Embryonic facial prominence (tissue), 1 donor: Measurements from ENCODE around the gene PAQR7.
A peak's percentile ranks its signal among the peaks of the same experiment; 100 is the strongest.

Experiments
- DNase-seq: peaks from one replicate; pipeline ENCODE4 v3.0.0-alpha.2; 2016; ENCODE audit errors: extremely low spot score

The PAQR7 gene

DNA sequence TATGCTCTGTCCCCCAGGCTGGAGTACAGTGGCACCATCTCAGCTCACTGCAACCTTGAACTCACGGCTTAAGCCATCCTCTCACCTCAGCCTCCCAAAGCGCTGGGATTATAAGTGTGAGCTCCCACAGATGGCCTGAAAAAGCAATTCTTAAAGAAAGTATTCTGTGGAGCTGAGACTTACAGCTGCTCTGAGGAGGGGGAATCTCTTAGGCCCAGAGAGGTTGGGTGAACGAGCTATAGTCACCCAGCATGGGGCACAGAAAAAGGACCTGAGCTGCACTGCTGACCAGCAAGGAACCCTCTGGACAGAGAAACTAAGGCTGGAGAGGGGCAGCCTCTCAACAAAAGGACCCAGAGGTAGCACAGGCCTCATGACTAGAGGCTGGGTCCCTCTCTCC lies 1.3 kb downstream of the PAQR7 start:
- DNase-seq: no peak

DNA sequence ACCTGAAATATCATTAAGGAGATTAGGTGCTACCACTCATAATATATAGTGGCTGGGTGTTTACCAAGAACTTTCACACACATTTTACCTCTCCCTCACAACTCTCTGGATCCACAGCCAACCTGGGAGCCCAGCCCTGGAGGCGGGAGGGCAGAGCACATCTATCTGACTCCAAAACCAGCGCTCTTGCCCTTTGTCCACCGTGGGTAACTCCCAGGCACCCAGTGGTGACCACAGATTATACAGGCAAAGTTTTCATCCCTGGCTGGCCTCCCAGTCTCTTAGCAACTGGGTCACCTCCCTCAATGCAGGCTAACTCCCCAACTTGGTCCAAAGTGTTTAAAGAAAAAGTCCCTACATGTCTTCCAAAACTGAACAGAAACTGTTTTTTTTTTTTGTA lies 2.4 kb downstream of the PAQR7 start:
- no peak for DNase-seq

GRCh38 chr1:25872713-25873112 lies 2.8 kb downstream of the PAQR7 start:
- no peak for DNase-seq

DNA sequence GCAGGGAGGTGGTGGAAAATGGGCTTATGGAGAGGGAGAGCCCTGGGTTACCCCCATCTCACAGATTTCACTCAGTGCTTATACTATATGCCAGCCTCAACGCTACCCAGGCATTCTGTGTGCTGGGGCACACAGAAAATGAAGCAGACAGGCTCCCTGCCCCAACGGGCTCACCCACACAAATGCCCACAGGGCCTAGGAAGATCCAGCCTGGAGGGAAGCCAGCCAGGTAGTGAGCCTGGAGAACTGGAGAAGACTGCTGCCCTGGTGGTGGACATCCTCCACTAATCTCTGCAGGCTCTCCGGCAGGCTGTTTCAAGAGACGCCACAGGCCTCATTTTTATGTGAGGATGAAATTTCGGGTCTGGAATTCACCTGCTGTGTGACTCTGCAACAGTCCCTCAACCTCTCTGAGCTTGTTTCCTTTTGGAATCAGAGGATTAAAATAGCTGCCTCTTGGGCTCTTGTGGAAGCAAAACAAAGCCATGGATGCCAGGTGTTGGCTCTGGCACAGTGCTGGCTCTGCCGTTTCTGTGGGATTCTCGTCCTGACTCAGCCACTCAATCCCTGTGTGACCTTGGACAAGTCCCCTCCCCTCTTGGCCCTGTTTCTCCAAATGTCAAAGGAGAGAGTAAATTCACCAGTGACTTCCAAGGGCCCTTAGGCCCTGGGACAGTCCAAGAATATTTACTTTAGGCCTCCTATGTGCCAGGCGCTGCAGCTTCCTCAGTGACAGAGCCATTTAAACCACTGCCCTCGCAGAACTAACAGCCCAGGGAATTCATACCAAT lies 3.6 kb downstream of the PAQR7 start:
- no peak for DNase-seq

DNA sequence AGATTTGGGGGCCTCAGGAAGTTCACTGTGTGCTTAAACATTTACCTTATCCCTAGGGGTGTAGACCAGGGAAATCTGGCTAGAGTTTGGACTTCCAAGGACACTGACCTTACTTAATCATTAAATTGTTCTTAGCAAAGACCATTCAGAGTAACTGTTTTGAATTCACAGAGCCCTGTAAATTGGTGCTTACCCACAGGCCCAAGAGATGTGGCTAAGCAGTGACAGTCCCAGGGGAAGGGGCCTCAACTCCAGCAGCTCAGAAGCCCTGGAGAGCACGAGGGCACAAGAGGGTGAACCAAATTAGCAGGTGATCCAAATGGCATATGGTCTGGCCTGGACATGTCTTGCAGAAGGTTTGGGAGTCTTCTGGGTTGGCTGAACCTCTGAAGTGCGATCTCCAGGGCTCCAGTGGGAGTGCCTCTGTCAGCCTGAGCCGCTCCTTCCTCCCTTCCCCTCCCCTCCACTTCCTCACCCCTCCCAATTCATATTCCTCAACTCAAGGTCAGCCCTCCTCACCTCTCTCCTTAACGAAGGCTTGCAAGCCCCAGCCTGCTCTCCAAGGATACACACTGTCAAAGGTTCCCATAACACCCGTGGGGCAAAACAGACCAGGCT lies 4.3 kb downstream of the PAQR7 start:
- DNase-seq: no peak

GRCh38 chr1:25870614-25871013 lies 4.9 kb downstream of the PAQR7 start:
- DNase-seq: no peak

- DNase-seq: no peak
Measured at GRCh38 chr1:25869909-25870606, 5.5 kb downstream of the PAQR7 start.

DNA sequence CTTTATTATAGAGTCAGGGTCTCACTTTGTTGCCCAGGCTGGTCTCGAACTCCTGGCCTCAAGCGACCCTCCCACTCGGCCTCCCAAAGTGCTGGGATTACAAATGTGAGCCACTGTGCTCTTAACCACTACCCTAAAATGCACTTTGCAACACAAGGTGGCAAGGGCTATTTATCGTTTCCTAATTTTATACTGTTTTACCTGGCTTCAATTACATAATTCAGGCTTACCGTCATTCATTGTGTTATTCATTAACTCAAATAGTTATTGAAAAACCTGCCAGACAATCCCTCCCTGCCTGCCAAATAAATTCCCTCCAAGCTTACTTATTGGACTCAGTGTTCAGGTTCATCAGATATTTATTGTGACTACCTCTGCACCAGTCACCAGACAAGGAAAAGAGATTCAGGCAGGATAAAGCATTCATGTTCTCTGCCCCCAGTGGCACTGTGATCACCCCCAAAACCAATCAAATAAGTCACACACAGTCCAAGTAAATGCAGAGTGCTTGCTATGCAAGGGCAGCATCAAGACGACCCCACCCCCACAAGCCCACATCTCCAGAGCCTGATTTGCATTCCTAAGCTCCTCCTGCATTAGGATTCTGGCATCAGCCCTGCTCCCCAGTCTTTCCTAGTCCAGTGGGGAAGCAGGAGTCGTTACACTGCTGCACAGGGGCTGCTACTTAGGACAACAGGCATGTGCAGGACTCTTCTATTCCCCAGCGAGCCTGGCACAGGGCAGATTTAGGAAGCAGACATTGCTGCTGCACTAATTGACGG lies 8.1 kb downstream of the PAQR7 start:
- no peak for DNase-seq

- DNase-seq: no peak
Measured at GRCh38 chr1:25866288-25866687, 9.2 kb downstream of the PAQR7 start.

GRCh38 chr1:25864434-25864833 lies 11.1 kb downstream of the PAQR7 start:
- DNase-seq: no peak

GRCh38 chr1:25863486-25864262 lies 11.8 kb downstream of the PAQR7 start:
- no peak for DNase-seq

DNA sequence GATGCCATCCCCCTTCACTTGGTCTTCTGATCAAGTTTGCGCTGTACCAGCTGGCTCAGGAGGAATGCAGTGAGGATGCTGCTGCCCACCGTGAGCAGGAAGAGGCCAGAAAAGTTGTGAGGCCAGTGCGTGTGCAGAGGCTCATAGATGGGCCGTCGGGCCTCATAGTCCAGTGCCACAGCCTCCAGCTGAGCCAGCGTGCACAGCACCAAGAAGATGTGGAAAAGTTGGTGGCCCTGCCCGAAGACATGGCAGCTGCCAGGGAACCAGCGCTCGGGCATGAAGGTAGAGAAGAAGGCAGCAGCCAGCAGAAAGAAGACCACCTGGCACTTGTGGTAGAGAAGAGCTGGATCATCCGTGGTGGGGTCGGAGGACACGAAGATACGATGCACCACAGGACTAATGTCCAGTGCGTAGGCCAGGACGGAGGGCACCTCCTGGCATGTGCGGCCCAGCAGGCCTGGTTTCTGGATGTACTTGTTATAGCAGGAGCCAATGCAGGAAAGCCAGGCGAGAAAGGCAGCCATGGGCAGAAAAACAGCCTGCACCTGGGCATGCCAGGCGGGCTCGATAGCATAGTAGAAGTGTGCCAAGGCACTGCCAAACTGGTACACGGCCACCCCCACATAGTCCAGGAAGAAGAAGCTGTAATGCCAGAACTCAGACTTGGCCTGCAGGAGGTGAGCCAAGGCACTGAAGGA lies 12.6 kb downstream of the PAQR7 start:
- no peak for DNase-seq

GRCh38 chr1:25861316-25862286 lies 13.9 kb downstream of the PAQR7 start:
- no peak for DNase-seq

DNA sequence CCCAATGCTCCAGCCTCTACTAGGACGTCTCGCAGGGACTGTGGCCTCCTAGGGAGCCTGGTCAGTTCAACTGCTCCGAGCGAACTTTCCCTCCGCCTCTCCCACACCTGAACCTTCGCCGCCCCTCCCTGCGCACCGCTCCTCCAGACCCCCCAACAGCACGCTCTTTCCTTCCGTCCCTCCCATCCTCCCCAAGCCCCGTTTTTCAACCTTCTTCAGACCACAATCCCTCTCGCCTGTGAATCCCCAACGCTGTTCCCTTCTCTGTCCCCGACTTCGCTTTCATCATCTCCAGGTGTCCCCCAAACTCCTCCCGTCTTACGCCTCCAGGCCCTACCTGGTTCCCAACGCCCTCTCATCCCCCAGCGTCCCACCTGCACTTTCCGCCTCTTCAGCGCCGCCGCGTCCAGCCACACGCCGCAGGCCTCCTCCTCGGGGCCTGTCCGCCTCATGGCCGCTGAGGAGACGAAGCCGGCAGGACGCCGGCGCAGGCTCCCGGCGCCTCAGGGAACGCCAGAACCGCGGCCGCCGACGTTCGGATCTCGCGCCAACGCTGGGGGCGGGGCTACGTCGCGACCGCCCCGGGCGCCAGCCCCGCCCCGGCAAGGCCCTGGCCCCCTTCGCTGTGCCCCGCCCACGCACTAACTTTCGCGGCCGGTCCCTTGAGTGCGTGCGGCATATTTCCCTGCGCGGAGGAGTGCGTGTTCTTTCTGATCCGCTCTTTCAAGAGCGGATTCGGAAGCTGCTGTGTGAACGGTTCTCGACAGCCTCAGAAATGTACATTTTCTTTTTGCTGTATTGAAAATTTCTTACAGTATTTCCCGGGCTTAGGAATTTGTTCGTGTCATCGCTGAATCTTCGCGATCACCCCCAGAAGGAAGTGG lies 16.4 kb downstream of the PAQR7 start, which contains the start of gene AUNIP:
Gene AUNIP (minus strand): TSS at position 552 of the 884 bp plus-strand sequence. CDS start 100 bp downstream, at position 452.
- peak; percentile 53 for DNase-seq

GRCh38 chr1:25858494-25858893 lies 17.0 kb downstream of the PAQR7 start:
- DNase-seq: no peak

- DNase-seq: no peak
Measured at GRCh38 chr1:25856856-25857255, 18.7 kb downstream of the PAQR7 start.

DNA sequence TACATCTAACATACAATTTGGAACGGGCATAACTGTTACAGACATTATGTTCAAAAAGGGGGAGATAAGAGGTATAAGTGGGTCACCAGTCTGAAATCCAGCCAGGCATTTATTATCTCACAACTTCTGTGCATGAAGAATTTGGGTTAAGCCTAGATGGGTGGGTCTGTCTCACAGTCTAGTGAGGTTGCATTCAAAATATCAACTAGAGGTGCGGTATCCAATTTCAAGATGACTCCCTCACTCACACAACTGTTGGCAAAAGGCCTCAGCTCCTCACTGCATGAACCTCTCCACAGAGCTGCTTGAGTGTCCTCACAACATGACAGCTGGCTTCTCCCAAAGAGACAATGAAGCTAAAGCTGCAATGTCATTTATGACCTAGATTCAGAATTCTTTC lies 21.0 kb downstream of the PAQR7 start:
- DNase-seq: no peak

DNA sequence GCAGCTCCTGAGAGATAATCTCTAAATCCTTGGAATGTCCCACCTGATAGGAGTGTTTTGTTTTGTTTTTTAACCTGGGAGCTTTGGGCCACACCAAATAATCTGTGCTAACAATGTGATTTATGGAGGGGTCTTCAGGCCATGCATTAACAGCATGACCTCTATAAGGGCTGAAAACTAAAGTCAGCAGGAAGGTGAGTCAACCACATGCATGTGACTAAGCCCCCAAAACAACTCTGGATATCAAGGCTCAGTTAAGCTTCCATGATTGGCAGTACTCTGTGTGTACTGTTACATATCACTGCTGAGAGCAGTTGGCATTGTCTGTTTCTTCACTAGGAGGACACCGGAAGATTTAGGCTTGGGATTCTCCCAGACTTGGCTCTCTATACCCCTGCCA lies 27.0 kb downstream of the PAQR7 start:
- no peak for DNase-seq
